GM12878 (cell line): ENCODE data around the gene FFAR3. TPM values are rescaled to one million over a fixed set of nuclear protein-coding genes. Genes with fewer than 3 reads are reported as not detected.

ENCODE experiments used
- ATF7 ChIP-seq: fragments of 450-650 bp; IDR thresholded peaks from 2 replicates; pipeline ENCODE4 v1.6.1; 2016; ENCODE audit warnings: low read depth, mild to moderate bottlenecking
- BRCA1 ChIP-seq: IDR thresholded peaks from 2 replicates; pipeline ENCODE4 v1.6.1; 2011; ENCODE audit warnings: low read depth, low read length, improper control_type of control experiment
- CREM ChIP-seq: IDR thresholded peaks from 2 replicates; pipeline ENCODE4 v1.6.1; 2014; ENCODE audit warnings: antibody characterized with exemption, low read depth
- EGR1 ChIP-seq, 2 experiments: IDR thresholded peaks; 1 replicate in 1 of 2; 2 replicates in 1 of 2; pipeline ENCODE4 v1.6.1; 2011 to 2012; ENCODE audit warnings: low read depth in 2 of 2, low read length in 2 of 2, borderline replicate concordance in 1 of 2, mild to moderate bottlenecking in 1 of 2, moderate library complexity in 1 of 2
- JUNB ChIP-seq: IDR thresholded peaks from 2 replicates; pipeline ENCODE4 v1.6.1; 2016; ENCODE audit warnings: antibody characterized with exemption, mild to moderate bottlenecking
- LARP7 ChIP-seq: fragments of 450-650 bp; IDR thresholded peaks from 2 replicates; pipeline ENCODE4 v1.6.1; 2017; ENCODE audit warnings: mild to moderate bottlenecking
- NRF1 ChIP-seq: conservative IDR thresholded peaks from 2 replicates; pipeline ENCODE4 v1.6.1; 2011; ENCODE audit warnings: mild to moderate bottlenecking, low read depth, low read length, improper control_type of control experiment
- PAX5 ChIP-seq: IDR thresholded peaks from 2 replicates; pipeline ENCODE4 v1.6.1; 2011; ENCODE audit warnings: low read depth, low read length, borderline replicate concordance
- POLR2AphosphoS5 ChIP-seq: IDR thresholded peaks from 2 replicates; pipeline ENCODE4 v1.6.1; 2011; ENCODE audit warnings: mild to moderate bottlenecking, low read length, inconsistent platforms
- POU2F2 ChIP-seq: IDR thresholded peaks from 3 replicates; pipeline ENCODE4 v1.6.1; 2011; ENCODE audit warnings: low read depth, mild to moderate bottlenecking, low read length, borderline replicate concordance
- RB1 ChIP-seq: fragments of 450-650 bp; formaldehyde crosslinking; IDR thresholded peaks from 2 replicates; pipeline ENCODE4 v1.6.1; 2017; ENCODE audit warnings: mild to moderate bottlenecking, borderline replicate concordance
- TAF1 ChIP-seq: IDR thresholded peaks from 2 replicates; pipeline ENCODE4 v1.6.1; 2011; ENCODE audit warnings: mild to moderate bottlenecking, low read depth, low read length, borderline replicate concordance
- TCF3 ChIP-seq: IDR thresholded peaks from 2 replicates; pipeline ENCODE4 v1.6.1; 2012; ENCODE audit warnings: low read depth, mild to moderate bottlenecking, low read length, borderline replicate concordance; ENCODE audit not compliant: insufficient read depth
- YY1 ChIP-seq: IDR thresholded peaks from 2 replicates; pipeline ENCODE4 v1.6.1; 2011; ENCODE audit warnings: low read depth, mild to moderate bottlenecking, low read length
- polyA plus RNA-seq, 11 experiments: library from polyadenylated mRNA; depleted of rRNA in 4 of 11; unstranded in 6 of 11; stranded (reverse) in 5 of 11; fragments of >200 nt; fragmentation: Nextera tagmentation in 4 of 11; fragmentation: Illumina TruSeq in 1 of 11; extraction: Ambion mirVana in 4 of 11; extraction: Trizol in 1 of 11; gene quantifications; 1 replicate in 1 of 11; 2 replicates in 10 of 11; pipeline versions ENCODE4 v1.2.1 to v1.2.3, GENCODE V29; 2011 to 2016; ENCODE audit warnings: inconsistent platforms in 2 of 11, missing spikeins in 2 of 11, low read depth in 1 of 11
- total RNA-seq, 4 experiments: library from RNA; depleted of rRNA in 3 of 4; stranded (reverse); fragments of >200 nt in 3 of 4; fragmentation: Illumina TruSeq in 1 of 4; extraction: Trizol in 1 of 4; gene quantifications; 2 replicates each; pipeline versions ENCODE4 v1.2.1 to v1.2.3, GENCODE V29; 2013 to 2021
- TF ChIP-seq, protein P1 (sequence below): fragments of 450-650 bp; IDR thresholded peaks from 2 replicates; pipeline ENCODE4 v1.6.1; 2017; ENCODE audit warnings: mild to moderate bottlenecking, moderate library complexity
- TF ChIP-seq, protein P2 (sequence below): fragments of 450-650 bp; IDR thresholded peaks from 2 replicates; pipeline ENCODE4 v1.6.1; 2017; ENCODE audit warnings: mild to moderate bottlenecking, moderate library complexity
- TF ChIP-seq, protein P3 (sequence below): fragments of 450-650 bp; IDR thresholded peaks from 2 replicates; pipeline ENCODE4 v1.6.1; 2017; ENCODE audit warnings: mild to moderate bottlenecking, low read depth, inconsistent platforms; ENCODE audit not compliant: poor library complexity, severe bottlenecking

The FFAR3 gene
- total and polyA plus RNA-seq, 10 of the 15 experiments (the other 5 are each of a cell fraction or from before 2014, with no cell fraction given), result 0.15 to 0.18 TPM; not detected in 8

DNA sequence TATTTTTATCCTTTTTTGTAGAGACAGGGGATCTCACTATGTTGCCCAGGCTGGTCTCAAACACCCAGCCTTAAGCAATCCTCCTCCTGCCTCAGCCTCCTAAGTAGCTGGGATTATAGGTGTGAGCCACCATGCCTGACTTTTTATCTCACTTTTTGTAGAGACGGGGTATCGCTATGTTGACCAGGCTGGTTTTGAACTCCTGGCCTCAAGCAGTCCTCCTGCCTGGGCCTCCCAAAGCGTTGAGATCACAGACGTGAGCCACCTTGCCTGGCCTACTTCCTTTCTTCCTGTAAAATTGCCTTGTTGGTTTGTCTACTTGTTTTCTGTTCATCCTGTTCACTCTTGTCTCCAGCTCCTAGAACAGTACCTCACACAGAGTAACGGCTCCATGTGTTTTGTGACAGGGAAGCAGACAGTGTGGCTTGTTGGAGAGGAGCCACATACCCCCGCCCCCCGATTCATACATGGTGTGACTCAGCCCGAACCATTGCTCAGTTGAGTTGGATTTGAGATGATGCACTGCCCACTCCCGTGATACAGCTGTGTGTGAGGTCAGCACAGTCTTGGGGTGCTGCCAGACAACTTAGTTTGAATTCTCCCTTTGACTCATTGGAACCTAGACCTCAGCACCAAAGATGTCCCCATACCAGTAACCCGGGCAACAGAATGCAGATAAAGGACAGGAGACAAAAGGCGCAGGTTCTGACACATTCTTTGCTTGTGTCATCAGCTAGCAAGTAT lies 46.8 kb downstream of the FFAR3 start (continued):
- TF ChIP-seq NRF1, result no peak
- peak; percentile 93 for TF ChIP-seq JUNB
- peak; percentile 76; the same call in 1 of the 3 replicates for TF ChIP-seq POU2F2
- peak; percentile 88 for TF ChIP-seq CREM
- no peak for TF ChIP-seq BRCA1
- peak; percentile 47; the same call in 1 of the 2 replicates for TF ChIP-seq POLR2AphosphoS5
- peak in 1 of 2 experiments; percentile 38; a peak in 1 of 3 replicates for TF ChIP-seq EGR1 (IDR thresholded peaks at IDR 0.05; ENCODE audit: borderline replicate concordance in 1 of 2, low read depth in 2 of 2, low read length in 2 of 2)
- TF ChIP-seq ATF7, result peak; percentile 91
- TF ChIP-seq LARP7, result 0 out of 2 replicates have a peak, but pooled peaks have one; percentile 33
- no peak for TF ChIP-seq RB1
- TF ChIP-seq TAF1, result 0 out of 2 replicates have a peak, but pooled peaks have one; percentile 20
- TF ChIP-seq, protein P1, sequence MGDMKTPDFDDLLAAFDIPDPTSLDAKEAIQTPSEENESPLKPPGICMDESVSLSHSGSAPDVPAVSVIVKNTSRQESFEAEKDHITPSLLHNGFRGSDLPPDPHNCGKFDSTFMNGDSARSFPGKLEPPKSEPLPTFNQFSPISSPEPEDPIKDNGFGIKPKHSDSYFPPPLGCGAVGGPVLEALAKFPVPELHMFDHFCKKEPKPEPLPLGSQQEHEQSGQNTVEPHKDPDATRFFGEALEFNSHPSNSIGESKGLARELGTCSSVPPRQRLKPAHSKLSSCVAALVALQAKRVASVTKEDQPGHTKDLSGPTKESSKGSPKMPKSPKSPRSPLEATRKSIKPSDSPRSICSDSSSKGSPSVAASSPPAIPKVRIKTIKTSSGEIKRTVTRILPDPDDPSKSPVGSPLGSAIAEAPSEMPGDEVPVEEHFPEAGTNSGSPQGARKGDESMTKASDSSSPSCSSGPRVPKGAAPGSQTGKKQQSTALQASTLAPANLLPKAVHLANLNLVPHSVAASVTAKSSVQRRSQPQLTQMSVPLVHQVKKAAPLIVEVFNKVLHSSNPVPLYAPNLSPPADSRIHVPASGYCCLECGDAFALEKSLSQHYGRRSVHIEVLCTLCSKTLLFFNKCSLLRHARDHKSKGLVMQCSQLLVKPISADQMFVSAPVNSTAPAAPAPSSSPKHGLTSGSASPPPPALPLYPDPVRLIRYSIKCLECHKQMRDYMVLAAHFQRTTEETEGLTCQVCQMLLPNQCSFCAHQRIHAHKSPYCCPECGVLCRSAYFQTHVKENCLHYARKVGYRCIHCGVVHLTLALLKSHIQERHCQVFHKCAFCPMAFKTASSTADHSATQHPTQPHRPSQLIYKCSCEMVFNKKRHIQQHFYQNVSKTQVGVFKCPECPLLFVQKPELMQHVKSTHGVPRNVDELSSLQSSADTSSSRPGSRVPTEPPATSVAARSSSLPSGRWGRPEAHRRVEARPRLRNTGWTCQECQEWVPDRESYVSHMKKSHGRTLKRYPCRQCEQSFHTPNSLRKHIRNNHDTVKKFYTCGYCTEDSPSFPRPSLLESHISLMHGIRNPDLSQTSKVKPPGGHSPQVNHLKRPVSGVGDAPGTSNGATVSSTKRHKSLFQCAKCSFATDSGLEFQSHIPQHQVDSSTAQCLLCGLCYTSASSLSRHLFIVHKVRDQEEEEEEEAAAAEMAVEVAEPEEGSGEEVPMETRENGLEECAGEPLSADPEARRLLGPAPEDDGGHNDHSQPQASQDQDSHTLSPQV, result peak; percentile 70; the same call in 1 of the 2 replicates
- TF ChIP-seq, protein P2, sequence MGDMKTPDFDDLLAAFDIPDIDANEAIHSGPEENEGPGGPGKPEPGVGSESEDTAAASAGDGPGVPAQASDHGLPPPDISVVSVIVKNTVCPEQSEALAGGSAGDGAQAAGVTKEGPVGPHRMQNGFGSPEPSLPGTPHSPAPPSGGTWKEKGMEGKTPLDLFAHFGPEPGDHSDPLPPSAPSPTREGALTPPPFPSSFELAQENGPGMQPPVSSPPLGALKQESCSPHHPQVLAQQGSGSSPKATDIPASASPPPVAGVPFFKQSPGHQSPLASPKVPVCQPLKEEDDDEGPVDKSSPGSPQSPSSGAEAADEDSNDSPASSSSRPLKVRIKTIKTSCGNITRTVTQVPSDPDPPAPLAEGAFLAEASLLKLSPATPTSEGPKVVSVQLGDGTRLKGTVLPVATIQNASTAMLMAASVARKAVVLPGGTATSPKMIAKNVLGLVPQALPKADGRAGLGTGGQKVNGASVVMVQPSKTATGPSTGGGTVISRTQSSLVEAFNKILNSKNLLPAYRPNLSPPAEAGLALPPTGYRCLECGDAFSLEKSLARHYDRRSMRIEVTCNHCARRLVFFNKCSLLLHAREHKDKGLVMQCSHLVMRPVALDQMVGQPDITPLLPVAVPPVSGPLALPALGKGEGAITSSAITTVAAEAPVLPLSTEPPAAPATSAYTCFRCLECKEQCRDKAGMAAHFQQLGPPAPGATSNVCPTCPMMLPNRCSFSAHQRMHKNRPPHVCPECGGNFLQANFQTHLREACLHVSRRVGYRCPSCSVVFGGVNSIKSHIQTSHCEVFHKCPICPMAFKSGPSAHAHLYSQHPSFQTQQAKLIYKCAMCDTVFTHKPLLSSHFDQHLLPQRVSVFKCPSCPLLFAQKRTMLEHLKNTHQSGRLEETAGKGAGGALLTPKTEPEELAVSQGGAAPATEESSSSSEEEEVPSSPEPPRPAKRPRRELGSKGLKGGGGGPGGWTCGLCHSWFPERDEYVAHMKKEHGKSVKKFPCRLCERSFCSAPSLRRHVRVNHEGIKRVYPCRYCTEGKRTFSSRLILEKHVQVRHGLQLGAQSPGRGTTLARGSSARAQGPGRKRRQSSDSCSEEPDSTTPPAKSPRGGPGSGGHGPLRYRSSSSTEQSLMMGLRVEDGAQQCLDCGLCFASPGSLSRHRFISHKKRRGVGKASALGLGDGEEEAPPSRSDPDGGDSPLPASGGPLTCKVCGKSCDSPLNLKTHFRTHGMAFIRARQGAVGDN, result peak; percentile 99
- peak; percentile 75; the same call in 1 of the 2 replicates for TF ChIP-seq YY1
- peak; percentile 82; the same call in 1 of the 2 replicates for TF ChIP-seq PAX5
- TF ChIP-seq, protein P3, sequence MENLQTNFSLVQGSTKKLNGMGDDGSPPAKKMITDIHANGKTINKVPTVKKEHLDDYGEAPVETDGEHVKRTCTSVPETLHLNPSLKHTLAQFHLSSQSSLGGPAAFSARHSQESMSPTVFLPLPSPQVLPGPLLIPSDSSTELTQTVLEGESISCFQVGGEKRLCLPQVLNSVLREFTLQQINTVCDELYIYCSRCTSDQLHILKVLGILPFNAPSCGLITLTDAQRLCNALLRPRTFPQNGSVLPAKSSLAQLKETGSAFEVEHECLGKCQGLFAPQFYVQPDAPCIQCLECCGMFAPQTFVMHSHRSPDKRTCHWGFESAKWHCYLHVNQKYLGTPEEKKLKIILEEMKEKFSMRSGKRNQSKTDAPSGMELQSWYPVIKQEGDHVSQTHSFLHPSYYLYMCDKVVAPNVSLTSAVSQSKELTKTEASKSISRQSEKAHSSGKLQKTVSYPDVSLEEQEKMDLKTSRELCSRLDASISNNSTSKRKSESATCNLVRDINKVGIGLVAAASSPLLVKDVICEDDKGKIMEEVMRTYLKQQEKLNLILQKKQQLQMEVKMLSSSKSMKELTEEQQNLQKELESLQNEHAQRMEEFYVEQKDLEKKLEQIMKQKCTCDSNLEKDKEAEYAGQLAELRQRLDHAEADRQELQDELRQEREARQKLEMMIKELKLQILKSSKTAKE, result peak; percentile 96
- peak; percentile 89; the same call in 1 of the 2 replicates for TF ChIP-seq TCF3
